Astrocyte (in vitro differentiated cells and primary cell): Measurements from ENCODE around the gene RHOG. TPM values are rescaled to one million over a fixed set of nuclear protein-coding genes. Genes with fewer than 3 reads are reported as not detected.
A peak's percentile ranks its signal among the peaks of the same experiment; 100 is the strongest.
"Not testable (repeated sequence)": the region's sequence is repeated elsewhere in the genome, so short reads cannot be mapped to it uniquely, and the experiment has no call there.

Source experiments
- DNase-seq: peaks from one replicate; pipeline ENCODE4 v3.0.0-alpha.2; 2010; ENCODE audit warnings: low read depth
- FAIRE-seq: peaks from 2 replicates; lab custom pipeline; 2011; peaks lifted over from hg19 to GRCh38; lab: Jason Lieb, UNC
- H2AFZ ChIP-seq: 2 replicates; pipeline ENCODE4 v1.6.0; 2012; ENCODE audit warnings: low read depth, low read length, inconsistent platforms
- H3K27ac ChIP-seq: 2 replicates; pipeline ENCODE4 v1.5.1; 2011; ENCODE audit warnings: low read depth, low read length, inconsistent platforms
- H3K27me3 ChIP-seq: 2 replicates; pipeline ENCODE4 v1.6.0; 2011; ENCODE audit warnings: low read length, inconsistent platforms; ENCODE audit not compliant: insufficient read depth
- H3K36me3 ChIP-seq: 2 replicates; pipeline ENCODE4 v1.5.1; 2011; ENCODE audit warnings: low read length, inconsistent platforms; ENCODE audit not compliant: insufficient read depth
- H3K4me1 ChIP-seq: 2 replicates; pipeline ENCODE4 v1.5.1; 2011; ENCODE audit warnings: low read length, inconsistent platforms; ENCODE audit not compliant: insufficient read depth
- H3K4me2 ChIP-seq: 2 replicates; pipeline ENCODE4 v1.6.0; 2012; ENCODE audit warnings: low read length, inconsistent platforms
- H3K4me3 ChIP-seq: 2 replicates; pipeline ENCODE4 v1.5.1; 2011; ENCODE audit warnings: low read depth, mild to moderate bottlenecking, low read length, inconsistent platforms; ENCODE audit not compliant: insufficient read depth
- H3K79me2 ChIP-seq: 2 replicates; pipeline ENCODE4 v1.6.0; 2012; ENCODE audit warnings: mild to moderate bottlenecking, low read length, inconsistent platforms; ENCODE audit not compliant: insufficient read depth
- H3K9ac ChIP-seq: 2 replicates; pipeline ENCODE4 v1.6.0; 2012; ENCODE audit warnings: mild to moderate bottlenecking, low read length, inconsistent platforms
- H3K9me3 ChIP-seq: 2 replicates; pipeline ENCODE4 v1.5.1; 2012; ENCODE audit warnings: low read depth, mild to moderate bottlenecking, low read length, inconsistent platforms; ENCODE audit not compliant: insufficient read depth
- H4K20me1 ChIP-seq: 2 replicates; pipeline ENCODE4 v1.6.0; 2012; ENCODE audit warnings: low read length, inconsistent platforms; ENCODE audit not compliant: insufficient read depth
- H3K27ac Mint-ChIP-seq: one replicate; pipeline ENCODE4 v1.8.0; 2021; ENCODE audit warnings: mild to moderate bottlenecking, mixed read lengths; ENCODE audit not compliant: unreplicated experiment
- H3K27me3 Mint-ChIP-seq: one replicate; pipeline ENCODE4 v1.8.0; 2021; ENCODE audit warnings: low read depth, mixed read lengths; ENCODE audit not compliant: unreplicated experiment
- H3K36me3 Mint-ChIP-seq: one replicate; pipeline ENCODE4 v1.8.0; 2021; ENCODE audit warnings: low read depth, mixed read lengths; ENCODE audit not compliant: unreplicated experiment
- H3K4me1 Mint-ChIP-seq: one replicate; pipeline ENCODE4 v1.8.0; 2021; ENCODE audit warnings: low read depth, mixed read lengths; ENCODE audit not compliant: unreplicated experiment
- H3K4me3 Mint-ChIP-seq: one replicate; pipeline ENCODE4 v1.8.0; 2021; ENCODE audit warnings: mild to moderate bottlenecking, moderate library complexity, mixed read lengths; ENCODE audit not compliant: unreplicated experiment
- H3K9me3 Mint-ChIP-seq: one replicate; pipeline ENCODE4 v1.8.0; 2021; ENCODE audit warnings: mild to moderate bottlenecking, mixed read lengths; ENCODE audit not compliant: unreplicated experiment
- CTCF ChIP-seq: IDR thresholded peaks from 2 replicates; pipeline ENCODE4 v1.5.1; 2011; ENCODE audit warnings: low read depth, mild to moderate bottlenecking, inconsistent platforms, low read length, moderate library complexity; ENCODE audit not compliant: insufficient read depth
- EZH2 ChIP-seq: IDR thresholded peaks from 2 replicates; pipeline ENCODE4 v1.6.1; 2012; ENCODE audit warnings: mild to moderate bottlenecking, low read length, inconsistent platforms; ENCODE audit not compliant: insufficient read depth
- total RNA-seq: library from RNA; stranded (reverse); gene quantifications from 2 replicates; pipeline ENCODE4 v1.2.1, GENCODE V29; 2021

The RHOG gene
- total RNA-seq, 1 donor from 2014 or later: 54.5 TPM

DNA sequence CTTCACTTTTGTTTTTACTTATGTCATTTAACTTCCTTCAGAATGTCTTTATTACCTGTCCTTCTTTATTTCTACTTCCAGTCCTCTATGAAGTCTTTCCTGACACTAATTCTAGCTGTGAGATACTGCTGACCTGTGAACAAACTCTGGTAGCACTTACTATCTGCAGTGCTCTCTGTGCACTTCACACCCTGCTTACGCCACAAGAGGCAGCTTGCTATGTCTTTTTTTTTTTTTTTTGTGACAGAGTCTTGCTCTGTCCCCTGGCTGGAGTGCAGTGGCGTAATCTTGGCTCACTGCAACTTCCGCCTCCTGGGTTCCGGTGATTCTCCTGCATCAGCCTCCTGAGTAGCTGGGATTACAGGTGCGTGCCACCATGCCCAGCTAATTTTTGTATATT lies 25.4 kb upstream of the RHOG start:
- H3K4me3 Mint-ChIP-seq: no peak overlapping the region
- Histone ChIP-seq H2AFZ (no peak overlapping the region), H3K4me3 (no peak overlapping the region), H3K27me3 (no peaks in the 10 kb centered on the region), H3K4me2 (peak overlapping the region; percentile 57), H4K20me1 (peaks cover 6% of the 10 kb centered on the region), H3K9me3 (no peaks in the 10 kb centered on the region), H3K9ac (no peak overlapping the region), H3K79me2 (peaks cover 40% of the 10 kb centered on the region), H3K4me1 (peaks cover 14% of the 10 kb centered on the region), H3K36me3 (no peaks in the 10 kb centered on the region), H3K27ac (no peak overlapping the region)
- peak overlapping the region; percentile 21 for H3K27ac Mint-ChIP-seq
- peaks cover 2% of the 10 kb centered on the region for H3K36me3 Mint-ChIP-seq
- no peaks in the 10 kb centered on the region for H3K9me3 Mint-ChIP-seq
- no peaks in the 10 kb centered on the region for H3K27me3 Mint-ChIP-seq
- no peak for DNase-seq
- no peak for TF ChIP-seq EZH2
- TF ChIP-seq CTCF: no peak
- peaks cover 42% of the 10 kb centered on the region for H3K4me1 Mint-ChIP-seq
- FAIRE-seq: no peak

- Histone ChIP-seq H3K27ac (no peak overlapping the region), H3K27me3 (no peaks in the 10 kb centered on the region), H3K36me3 (no peaks in the 10 kb centered on the region), H3K4me2 (peak overlapping the region; percentile 57), H4K20me1 (peaks cover 6% of the 10 kb centered on the region), H3K4me3 (no peak overlapping the region), H3K9me3 (no peaks in the 10 kb centered on the region), H2AFZ (no peak overlapping the region), H3K79me2 (peaks cover 42% of the 10 kb centered on the region), H3K9ac (no peak overlapping the region), H3K4me1 (peaks cover 14% of the 10 kb centered on the region)
- FAIRE-seq (no peak), DNase-seq (peak; percentile 76)
- Mint-ChIP-seq H3K9me3 (no peaks in the 10 kb centered on the region), H3K36me3 (peaks cover 2% of the 10 kb centered on the region), H3K27me3 (no peaks in the 10 kb centered on the region), H3K27ac (peak overlapping the region; percentile 83), H3K4me1 (peaks cover 43% of the 10 kb centered on the region), H3K4me3 (peak overlapping the region; percentile 42)
- TF ChIP-seq EZH2 (no peak), CTCF (no peak)
These were observed 24.8 kb upstream of the RHOG start for GRCh38 chr11:3865388-3866193.

GRCh38 chr11:3861683-3862082 lies 20.9 kb upstream of the RHOG start:
- no peak for FAIRE-seq
- Mint-ChIP-seq H3K4me1 (peaks cover 51% of the 10 kb centered on the region), H3K27me3 (no peaks in the 10 kb centered on the region), H3K9me3 (no peaks in the 10 kb centered on the region), H3K36me3 (peaks cover 2% of the 10 kb centered on the region), H3K27ac (peak overlapping the region; percentile 75), H3K4me3 (no peak overlapping the region)
- H3K9ac ChIP-seq: no peak overlapping the region
- H3K4me2 ChIP-seq: no peak overlapping the region
- H3K9me3 ChIP-seq: no peaks in the 10 kb centered on the region
- no peak overlapping the region for H3K4me3 ChIP-seq
- H3K36me3 ChIP-seq: no peaks in the 10 kb centered on the region
- peaks cover 11% of the 10 kb centered on the region for H3K4me1 ChIP-seq
- no peak for DNase-seq
- no peak overlapping the region for H3K27ac ChIP-seq
- peaks cover 54% of the 10 kb centered on the region for H3K79me2 ChIP-seq
- no peaks in the 10 kb centered on the region for H3K27me3 ChIP-seq
- no peak overlapping the region for H2AFZ ChIP-seq
- H4K20me1 ChIP-seq: peaks cover 16% of the 10 kb centered on the region
- TF ChIP-seq EZH2: no peak
- no peak for TF ChIP-seq CTCF

- H3K27me3 ChIP-seq, H3K9ac ChIP-seq, H2AFZ ChIP-seq, H3K4me3 ChIP-seq, DNase-seq, H3K9me3 ChIP-seq, H3K27me3 Mint-ChIP-seq, H3K4me3 Mint-ChIP-seq, FAIRE-seq, H3K36me3 Mint-ChIP-seq, H3K4me2 ChIP-seq, H3K36me3 ChIP-seq, H3K27ac ChIP-seq, H3K9me3 Mint-ChIP-seq: not testable (repeated sequence)
- H3K4me1 ChIP-seq: peaks cover 14% of the 10 kb centered on the region
- Mint-ChIP-seq H3K27ac (peak overlapping the region; percentile 34), H3K4me1 (peaks cover 51% of the 10 kb centered on the region)
- peaks cover 58% of the 10 kb centered on the region for H3K79me2 ChIP-seq
- H4K20me1 ChIP-seq: peaks cover 23% of the 10 kb centered on the region
These were observed 20.2 kb upstream of the RHOG start for GRCh38 chr11:3860898-3861393.
